Ovary (tissue), 3 donors: ENCODE measurements around the gene MCUB.

Experiments used
- EP300 ChIP-seq: sonication (generic); formaldehyde crosslinking; IDR thresholded peaks from one replicate; pipeline ENCODE4 v1.6.1; 2017; ENCODE audit warnings: antibody characterized with exemption
- TF ChIP-seq, protein P1 (sequence below), 3 donors: fragments of 450-650 bp in 2 of 3; fragments of 200-600 bp in 1 of 3; IDR thresholded peaks; one replicate each; pipeline versions ENCODE4 v1.5.1 to v1.8.0; 2016 to 2022; ENCODE audit warnings: antibody characterized with exemption in 3 of 3, mild to moderate bottlenecking in 1 of 3
- donor health status: DM: no; HTN: no; CAD: no.

DNA sequence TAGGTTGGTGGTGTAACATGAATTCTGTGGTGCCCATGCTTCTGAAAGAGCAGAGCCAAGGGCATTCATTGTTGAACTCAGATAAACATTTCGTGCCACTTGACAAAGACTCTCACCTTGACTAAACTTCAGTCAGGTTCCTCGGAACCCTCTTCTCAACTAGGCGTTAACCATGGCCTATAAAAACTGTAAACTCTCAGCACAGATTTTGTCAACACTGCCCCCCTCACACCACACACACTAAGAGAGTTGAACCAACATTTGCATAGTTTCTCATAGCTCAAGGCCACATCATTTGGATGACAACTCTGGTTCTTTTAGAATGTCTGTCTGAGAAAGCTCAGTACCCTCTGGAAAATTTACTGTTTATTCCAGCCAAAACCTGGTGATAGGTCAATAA lies 115.1 kb downstream of the MCUB start:
- no peak for TF ChIP-seq EP300
- TF ChIP-seq, protein P1, sequence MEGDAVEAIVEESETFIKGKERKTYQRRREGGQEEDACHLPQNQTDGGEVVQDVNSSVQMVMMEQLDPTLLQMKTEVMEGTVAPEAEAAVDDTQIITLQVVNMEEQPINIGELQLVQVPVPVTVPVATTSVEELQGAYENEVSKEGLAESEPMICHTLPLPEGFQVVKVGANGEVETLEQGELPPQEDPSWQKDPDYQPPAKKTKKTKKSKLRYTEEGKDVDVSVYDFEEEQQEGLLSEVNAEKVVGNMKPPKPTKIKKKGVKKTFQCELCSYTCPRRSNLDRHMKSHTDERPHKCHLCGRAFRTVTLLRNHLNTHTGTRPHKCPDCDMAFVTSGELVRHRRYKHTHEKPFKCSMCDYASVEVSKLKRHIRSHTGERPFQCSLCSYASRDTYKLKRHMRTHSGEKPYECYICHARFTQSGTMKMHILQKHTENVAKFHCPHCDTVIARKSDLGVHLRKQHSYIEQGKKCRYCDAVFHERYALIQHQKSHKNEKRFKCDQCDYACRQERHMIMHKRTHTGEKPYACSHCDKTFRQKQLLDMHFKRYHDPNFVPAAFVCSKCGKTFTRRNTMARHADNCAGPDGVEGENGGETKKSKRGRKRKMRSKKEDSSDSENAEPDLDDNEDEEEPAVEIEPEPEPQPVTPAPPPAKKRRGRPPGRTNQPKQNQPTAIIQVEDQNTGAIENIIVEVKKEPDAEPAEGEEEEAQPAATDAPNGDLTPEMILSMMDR (IDR thresholded peaks at IDR 0.05) = no peak
